HepG2 (cell line): ENCODE results near the gene CUEDC2. TPM values are rescaled to one million over a fixed set of nuclear protein-coding genes. Genes with fewer than 3 reads are reported as not detected.

Experiments used
- AFF4 ChIP-seq: sonication (generic); formaldehyde crosslinking; IDR thresholded peaks from 2 replicates; pipeline ENCODE4 v1.4.0; 2020; ENCODE audit warnings: missing genetic modification reagents
- AHR ChIP-seq: IDR thresholded peaks from 2 replicates; pipeline ENCODE4 v1.6.1; 2018; ENCODE audit warnings: missing genetic modification reagents, missing compliant biosample characterization
- CAMTA2 ChIP-seq: sonication (generic); formaldehyde crosslinking; IDR thresholded peaks from 2 replicates; pipeline ENCODE4 v1.4.0; 2020; ENCODE audit warnings: mild to moderate bottlenecking, missing genetic modification reagents, borderline replicate concordance
- CCAR2 ChIP-seq: fragments of 200-400 bp; formaldehyde crosslinking; optimal IDR thresholded peaks from 2 replicates; pipeline ENCODE3; 2018; ENCODE audit warnings: low read depth, mild to moderate bottlenecking, low read length, moderate library complexity
- JUN ChIP-seq: sonication (generic); formaldehyde crosslinking; IDR thresholded peaks from 2 replicates; pipeline ENCODE4 v1.4.0; 2020; ENCODE audit warnings: mild to moderate bottlenecking, missing genetic modification reagents
- POGZ ChIP-seq: sonication (generic); formaldehyde crosslinking; IDR thresholded peaks from 2 replicates; pipeline ENCODE4 v1.4.0; 2020; ENCODE audit warnings: mild to moderate bottlenecking, missing genetic modification reagents
- RARG ChIP-seq: sonication (generic); formaldehyde crosslinking; IDR thresholded peaks from 2 replicates; pipeline ENCODE4 v1.4.0; 2020; ENCODE audit warnings: low read depth, mild to moderate bottlenecking, missing genetic modification reagents
- RFX5 ChIP-seq: IDR thresholded peaks from 2 replicates; pipeline ENCODE4 v1.6.1; 2011; ENCODE audit warnings: low read depth, low read length, improper control_type of control experiment
- SNAPC4 ChIP-seq: sonication (generic); formaldehyde crosslinking; IDR thresholded peaks from 2 replicates; pipeline ENCODE4 v1.4.0; 2020; ENCODE audit warnings: mild to moderate bottlenecking, missing genetic modification reagents
- SP4 ChIP-seq: sonication (generic); formaldehyde crosslinking; IDR thresholded peaks from 2 replicates; pipeline ENCODE4 v1.8.1; 2023; ENCODE audit warnings: mild to moderate bottlenecking, missing genetic modification reagents
- ZC3H13 ChIP-seq: sonication (generic); formaldehyde crosslinking; IDR thresholded peaks from 2 replicates; pipeline ENCODE4 v1.8.1; 2023; ENCODE audit warnings: mild to moderate bottlenecking, missing genetic modification reagents, moderate library complexity
- ZMYM4 ChIP-seq: sonication (generic); formaldehyde crosslinking; IDR thresholded peaks from 2 replicates; pipeline ENCODE4 v1.8.1; 2023; ENCODE audit warnings: mild to moderate bottlenecking, missing genetic modification reagents
- ZNF205 ChIP-seq: IDR thresholded peaks from 2 replicates; pipeline ENCODE4 v1.6.1; 2018; ENCODE audit warnings: missing biosample characterization, missing genetic modification reagents
- ZNF235 ChIP-seq: sonication (generic); formaldehyde crosslinking; IDR thresholded peaks from 2 replicates; pipeline ENCODE4 v1.8.1; 2023; ENCODE audit warnings: mild to moderate bottlenecking, missing genetic modification reagents, borderline replicate concordance
- ZNF350 ChIP-seq: sonication (generic); formaldehyde crosslinking; IDR thresholded peaks from 2 replicates; pipeline ENCODE4 v1.4.0; 2020; ENCODE audit warnings: mild to moderate bottlenecking, low read depth, missing genetic modification reagents, borderline replicate concordance
- ZNF501 ChIP-seq: sonication (generic); formaldehyde crosslinking; IDR thresholded peaks from 2 replicates; pipeline ENCODE4 v1.5.1; 2020; ENCODE audit warnings: mild to moderate bottlenecking, moderate library complexity, missing genetic modification reagents
- ZNF7 ChIP-seq: IDR thresholded peaks from 2 replicates; pipeline ENCODE4 v1.6.1; 2016; ENCODE audit warnings: missing biosample characterization, missing genetic modification reagents
- ZNF761 ChIP-seq: sonication (generic); formaldehyde crosslinking; conservative IDR thresholded peaks from 2 replicates; pipeline ENCODE4 v1.4.0; 2020; ENCODE audit warnings: mild to moderate bottlenecking, missing genetic modification reagents
- ZNF790 ChIP-seq: sonication (generic); formaldehyde crosslinking; IDR thresholded peaks from 2 replicates; pipeline ENCODE4 v1.8.0; 2022; ENCODE audit warnings: missing genetic modification reagents, mild to moderate bottlenecking, borderline replicate concordance
- ZSCAN22 ChIP-seq: sonication (generic); formaldehyde crosslinking; IDR thresholded peaks from 2 replicates; pipeline ENCODE4 v1.4.0; 2020; ENCODE audit warnings: mild to moderate bottlenecking, missing genetic modification reagents
- ZSCAN31 ChIP-seq: sonication (generic); formaldehyde crosslinking; IDR thresholded peaks from 2 replicates; pipeline ENCODE4 v1.5.0; 2020; ENCODE audit warnings: low read depth, mild to moderate bottlenecking, missing genetic modification reagents
- polyA plus RNA-seq, 8 experiments: library from polyadenylated mRNA; depleted of rRNA in 3 of 8; stranded (reverse) in 7 of 8; unstranded in 1 of 8; fragments of >200 nt; fragmentation: Illumina TruSeq in 4 of 8; extraction: Trizol in 4 of 8; gene quantifications; 2 replicates each; pipeline versions ENCODE4 v1.2.1 to v1.2.3, GENCODE V29; 2011 to 2016; ENCODE audit warnings: low read depth in 4 of 8, missing spikeins in 1 of 8, mixed read lengths in 1 of 8; ENCODE audit not compliant: insufficient read depth in 1 of 8
- total RNA-seq, 5 experiments: library from RNA; depleted of rRNA; stranded (reverse); fragments of >200 nt; fragmentation: Illumina TruSeq; extraction: Trizol; gene quantifications; 2 replicates each; pipeline ENCODE4 v1.2.3, GENCODE V29; 2016; ENCODE audit warnings: low read depth in 1 of 5

Gene CUEDC2
- total and polyA plus RNA-seq, 2 of the 13 experiments (the other 11 are each of a cell fraction or from before 2014, with no cell fraction given) = 13.1 to 18.4 TPM

DNA sequence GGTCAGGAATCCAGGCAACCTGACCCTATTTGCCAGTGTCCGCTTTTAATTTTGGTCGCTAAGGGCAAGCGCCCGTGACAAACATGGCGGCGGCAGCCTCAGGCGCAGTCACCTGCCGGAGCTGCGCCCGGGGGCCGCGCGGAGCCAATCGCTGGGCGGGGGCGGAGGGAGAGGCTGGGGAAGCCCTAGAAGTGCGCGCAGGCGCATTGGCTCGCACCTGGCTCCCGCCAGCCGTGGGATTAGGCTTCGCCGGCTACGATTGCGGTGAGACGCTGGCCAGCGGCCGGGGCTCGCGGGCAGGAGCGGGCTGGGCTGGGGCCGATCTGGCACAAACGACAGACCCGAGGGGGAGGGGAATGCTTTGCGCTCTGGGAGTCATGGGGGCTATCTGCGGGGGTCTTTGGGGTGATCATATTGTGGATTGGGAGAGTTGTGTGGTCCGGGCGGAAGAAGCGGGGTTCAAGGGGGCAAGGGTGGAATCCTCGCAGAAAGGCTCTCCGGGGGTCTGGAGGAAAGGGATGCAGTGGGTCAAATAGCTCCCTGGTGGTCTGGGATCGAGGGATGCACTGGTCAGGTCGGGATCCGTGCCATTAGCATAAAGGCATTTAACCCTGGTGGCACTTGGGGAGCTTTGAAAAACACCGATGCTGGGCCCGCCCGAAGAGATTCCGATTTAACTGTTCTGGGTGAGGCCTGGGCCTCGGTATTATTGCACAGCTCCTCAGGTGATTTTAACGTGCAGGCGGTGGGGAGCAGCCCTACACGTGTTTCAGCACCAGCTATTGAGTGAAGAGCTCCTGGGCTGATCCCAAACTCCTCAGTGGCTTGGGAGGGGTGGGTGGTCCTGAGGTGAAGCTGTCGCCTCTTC, 29.0 kb upstream of the CUEDC2 start (continued):
- TF ChIP-seq SNAPC4 (CRISPR knock-in tag) = no peak
- TF ChIP-seq ZNF205 (CRISPR knock-in tag) = no peak; the same call in 1 of the 2 replicates
- TF ChIP-seq AHR (CRISPR knock-in tag) = no peak
- TF ChIP-seq POGZ (CRISPR knock-in tag) = 0 out of 2 replicates have a peak, but pooled peaks have one; percentile 20
- no peak for TF ChIP-seq ZC3H13 (CRISPR knock-in tag)
- no peak for TF ChIP-seq ZNF7 (CRISPR knock-in tag)
- TF ChIP-seq ZNF761 (CRISPR knock-in tag) = peak; percentile 75; the same call in 1 of the 2 replicates
- no peak for TF ChIP-seq CCAR2
- no peak for TF ChIP-seq ZMYM4
- TF ChIP-seq ZNF501 (CRISPR knock-in tag) = peak; percentile 85
- no peak for TF ChIP-seq ZNF790 (CRISPR knock-in tag)
- TF ChIP-seq ZSCAN31 (CRISPR knock-in tag) = peak; percentile 17; the same call in 1 of the 2 replicates
- TF ChIP-seq RARG (CRISPR knock-in tag) = no peak
- TF ChIP-seq CAMTA2 (CRISPR knock-in tag) = no peak
- no peak for TF ChIP-seq AFF4 (CRISPR knock-in tag)
- TF ChIP-seq RFX5 = no peak
- TF ChIP-seq ZNF350 (CRISPR knock-in tag) = no peak
- TF ChIP-seq ZSCAN22 (CRISPR knock-in tag) = no peak
- no peak for TF ChIP-seq JUN (CRISPR knock-in tag)
- TF ChIP-seq SP4 (CRISPR knock-in tag) = peak; percentile 47; the same call in 1 of the 2 replicates
- no peak for TF ChIP-seq ZNF235 (CRISPR knock-in tag)
